HepG2 (cell line): Measurements from ENCODE around the gene SUCLA2. TPM values are rescaled to one million over a fixed set of nuclear protein-coding genes. Genes with fewer than 3 reads are reported as not detected.

ENCODE experiments used
- ATAC-seq: fragments of 200-7000 bp; cut with Tn5 transposase; 3 replicates; pipeline ENCODE4 v1.9.1; 2020; ENCODE audit warnings: mild to moderate bottlenecking, moderate library complexity
- BruUV-seq: library from RNA; stranded (reverse); fragments of 400-500 nt; replicated peaks from 2 replicates; lab custom pipeline; 2021; lab: Mats Ljungman, UMichigan
- CTCF ChIA-PET: fragments of 300-600 bp; formaldehyde crosslinking; extraction: SDS; loops from one replicate; lab custom pipeline; 2021; ENCODE audit warnings: low total read pairs, inconsistent platforms, low intra/inter-chr PET ratio; lab: Yijun Ruan, JAX
- POLR2A ChIA-PET: fragments of 350-600 bp; sonication (Branson Sonifier 250); formaldehyde crosslinking; loops from one replicate; lab custom pipeline; 2020; ENCODE audit warnings: antibody characterized with exemption, inconsistent platforms; lab: Yijun Ruan, JAX
- DNase-seq: peaks from one replicate; pipeline ENCODE4 v3.0.0-alpha.2; 2015; ENCODE audit warnings: low spot score
- FAIRE-seq: peaks from 3 replicates; lab custom pipeline; 2011; peaks lifted over from hg19 to GRCh38; lab: Jason Lieb, UNC
- H2AFZ ChIP-seq: one replicate; pipeline ENCODE4 v1.6.1; 2011; ENCODE audit warnings: low read length, inconsistent platforms
- H3K27ac ChIP-seq: fragments of 300-600 bp; 3 replicates; pipeline ENCODE4 v1.8.0; 2011; ENCODE audit warnings: mixed run types, mild to moderate bottlenecking, mixed read lengths, low read length, inconsistent platforms; ENCODE audit not compliant: insufficient read depth; ENCODE audit errors: extremely low read length
- H3K27me3 ChIP-seq, 2 experiments: fragments of 200-600 bp in 1 of 2; 2 replicates in 1 of 2; 3 replicates in 1 of 2; pipeline versions ENCODE4 v1.6.0 to v1.8.0; 2011; ENCODE audit warnings: low read length in 2 of 2, mild to moderate bottlenecking in 2 of 2, moderate library complexity in 2 of 2, inconsistent platforms in 1 of 2; ENCODE audit not compliant: insufficient read depth in 2 of 2, control insufficient read depth in 1 of 2
- H3K36me3 ChIP-seq, 2 experiments: fragments of 200-600 bp in 1 of 2; replicated peaks in 1 of 2; 2 replicates in 1 of 2; 3 replicates in 1 of 2; pipeline versions ENCODE4 v1.5.1 to v1.8.0; 2011; ENCODE audit warnings: low read length in 2 of 2, inconsistent platforms in 1 of 2; ENCODE audit not compliant: insufficient read depth in 2 of 2, control insufficient read depth in 1 of 2
- H3K4me1 ChIP-seq: 2 replicates; pipeline ENCODE4 v1.5.1; 2012; ENCODE audit warnings: low read length, inconsistent platforms; ENCODE audit not compliant: insufficient read depth
- H3K4me2 ChIP-seq: 2 replicates; pipeline ENCODE4 v1.6.0; 2011; ENCODE audit warnings: low read depth, low read length, inconsistent platforms
- H3K4me3 ChIP-seq, 3 experiments: fragments of 200-600 bp in 1 of 3; sonication (generic), shearing (Covaris generic) in 1 of 3; replicated peaks in 1 of 3; 2 replicates each; pipeline ENCODE4 v1.5.1; 2011 to 2016; ENCODE audit warnings: low read length in 3 of 3, inconsistent platforms in 2 of 3, low read depth in 2 of 3, mild to moderate bottlenecking in 2 of 3, control low read depth in 1 of 3, mixed read lengths in 1 of 3; ENCODE audit not compliant: insufficient read depth in 1 of 3
- H3K79me2 ChIP-seq: one replicate; pipeline ENCODE4 v1.6.1; 2011; ENCODE audit warnings: low read length, inconsistent platforms; ENCODE audit not compliant: insufficient read depth
- H3K9ac ChIP-seq: 2 replicates; pipeline ENCODE4 v1.6.0; 2011; ENCODE audit warnings: mild to moderate bottlenecking, low read depth, low read length, inconsistent platforms; ENCODE audit not compliant: insufficient read depth
- H3K9me3 ChIP-seq: 2 replicates; pipeline ENCODE4 v1.5.1; 2012; ENCODE audit warnings: mild to moderate bottlenecking, low read length
- H4K20me1 ChIP-seq: 2 replicates; pipeline ENCODE4 v1.6.0; 2011; ENCODE audit warnings: inconsistent platforms, mild to moderate bottlenecking, low read length, moderate library complexity; ENCODE audit not compliant: insufficient read depth
- EZH2 ChIP-seq: conservative IDR thresholded peaks from 2 replicates; pipeline ENCODE4 v1.6.1; 2012; ENCODE audit warnings: mild to moderate bottlenecking, low read depth, low read length, moderate library complexity
- MAFF ChIP-seq: IDR thresholded peaks from 2 replicates; pipeline ENCODE4 v1.6.1; 2011; ENCODE audit warnings: low read depth, low read length, improper control_type of control experiment
- MAFK ChIP-seq, 2 experiments: IDR thresholded peaks in 1 of 2; conservative IDR thresholded peaks in 1 of 2; 2 replicates each; pipeline ENCODE4 v1.6.1; 2011; ENCODE audit warnings: improper control_type of control experiment in 2 of 2, low read length in 2 of 2
- RFX5 ChIP-seq: IDR thresholded peaks from 2 replicates; pipeline ENCODE4 v1.6.1; 2011; ENCODE audit warnings: low read depth, low read length, improper control_type of control experiment
- TFE3 ChIP-seq: IDR thresholded peaks from 2 replicates; pipeline ENCODE4 v1.6.1; 2016
- ZFP90 ChIP-seq: sonication (generic); formaldehyde crosslinking; IDR thresholded peaks from 2 replicates; pipeline ENCODE4 v1.8.0; 2022; ENCODE audit warnings: missing genetic modification reagents, mild to moderate bottlenecking, inconsistent platforms, borderline replicate concordance
- ZNF333 ChIP-seq: sonication (generic); formaldehyde crosslinking; IDR thresholded peaks from 2 replicates; pipeline ENCODE4 v1.4.0; 2020; ENCODE audit warnings: mild to moderate bottlenecking, missing genetic modification reagents, borderline replicate concordance
- WGBS: methylation state at CpG from one replicate; pipeline ENCODE4 v1.1.6; 2017; ENCODE audit warnings: low lambda C conversion rate; 5-methylcytosine and 5-hydroxymethylcytosine counted together
- in situ Hi-C: cut with HindIII; loops from 2 replicates; pipeline ENCODE4 v1.10.0; 2017; ENCODE audit warnings: low pct_unique_long_range_greater_than_20kb; ENCODE audit not compliant: extremely low pct_ligation_motif_present
- intact Hi-C: fragments of 100-400 bp; cut with micrococcal nuclease; formaldehyde crosslinking; loops from one replicate; pipeline ENCODE4 v1.10.0; 2022; ENCODE audit not compliant: unreplicated experiment
- polyA plus RNA-seq, 8 experiments: library from polyadenylated mRNA; depleted of rRNA in 3 of 8; stranded (reverse) in 7 of 8; unstranded in 1 of 8; fragments of >200 nt; fragmentation: Illumina TruSeq in 4 of 8; extraction: Trizol in 4 of 8; gene quantifications; 2 replicates each; pipeline versions ENCODE4 v1.2.1 to v1.2.3, GENCODE V29; 2011 to 2016; ENCODE audit warnings: low read depth in 4 of 8, missing spikeins in 1 of 8, mixed read lengths in 1 of 8; ENCODE audit not compliant: insufficient read depth in 1 of 8
- total RNA-seq, 5 experiments: library from RNA; depleted of rRNA; stranded (reverse); fragments of >200 nt; fragmentation: Illumina TruSeq; extraction: Trizol; gene quantifications; 2 replicates each; pipeline ENCODE4 v1.2.3, GENCODE V29; 2016; ENCODE audit warnings: low read depth in 1 of 5
- TF ChIP-seq, protein P1 (sequence below), 2 experiments: sonication (generic) in 1 of 2; formaldehyde crosslinking in 1 of 2; IDR thresholded peaks; 2 replicates each; pipeline versions ENCODE4 v1.4.0 to v1.6.1; 2018 to 2020; ENCODE audit warnings: missing genetic modification reagents in 2 of 2, borderline replicate concordance in 1 of 2, low read depth in 1 of 2, mild to moderate bottlenecking in 1 of 2, missing biosample characterization in 1 of 2

Gene SUCLA2
- total and polyA plus RNA-seq, 2 of the 13 experiments (the other 11 are each of a cell fraction or from before 2014, with no cell fraction given) = 28.4 to 77.1 TPM

GRCh38 chr13:48010698-48011097 is 9.6 kb upstream of the SUCLA2 start:
- Histone ChIP-seq H3K27ac (no peak overlapping the region), H3K4me1 (peaks cover 13% of the 10 kb centered on the region), H2AFZ (no peak overlapping the region), H3K4me2 (no peak overlapping the region), H3K9ac (no peak overlapping the region), H3K79me2 (no peaks in the 10 kb centered on the region), H3K9me3 (no peaks in the 10 kb centered on the region), H4K20me1 (no peaks in the 10 kb centered on the region), H3K36me3 (no peaks in the 10 kb centered on the region), H3K4me3 (no peak overlapping the region), H3K27me3 (no peaks in the 10 kb centered on the region)
- ChIA-PET POLR2A (no interaction called here), CTCF (no interaction called here)
- intact Hi-C loops = no loop called here
- WGBS = 73% methylated on average over 4 of the region's 4 CpGs
- TF ChIP-seq MAFK (conservative IDR thresholded peaks at IDR 0.05 in 1 of 2, IDR thresholded peaks at IDR 0.05 in 1 of 2; ENCODE audit: low read length in 2 of 2) (peak; percentile 78 to 91), ZNF333 (CRISPR knock-in tag) (no peak), MAFF (peak; percentile 81)
- DNase-seq (no peak), ATAC-seq (no peak), FAIRE-seq (no peak)
- no TSS peak for BruUV-seq
- in situ Hi-C loops = no loop called here

DNA sequence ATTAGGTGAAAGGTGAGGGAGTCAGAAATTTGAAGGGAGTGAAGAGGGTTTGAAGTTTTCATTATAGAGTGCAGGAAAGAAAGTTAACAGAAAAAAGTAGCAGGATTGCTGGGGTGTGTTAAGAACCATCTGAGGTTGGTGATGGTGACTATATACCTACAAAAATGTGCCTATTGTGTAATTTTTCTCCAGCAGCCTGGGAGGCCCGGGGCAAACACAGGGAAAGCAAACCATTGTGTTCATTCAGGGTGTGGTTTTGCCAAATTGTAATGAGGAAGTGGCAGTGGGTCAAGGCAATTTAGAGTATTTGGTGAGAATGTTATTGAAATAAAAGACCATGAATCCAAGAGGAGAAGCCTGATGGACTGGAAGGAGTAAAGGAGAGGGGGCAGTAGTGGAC is 8.2 kb upstream of the SUCLA2 start:
- no peak overlapping the region for H3K27ac ChIP-seq
- no peaks in the 10 kb centered on the region for H4K20me1 ChIP-seq
- H3K36me3 ChIP-seq = no peaks in the 10 kb centered on the region
- H3K9me3 ChIP-seq = no peaks in the 10 kb centered on the region
- 36% methylated on average over 1 of the region's 1 CpG for WGBS
- H3K79me2 ChIP-seq = no peaks in the 10 kb centered on the region
- H3K4me1 ChIP-seq = peaks cover 13% of the 10 kb centered on the region
- ChIA-PET POLR2A (no interaction called here), CTCF (no interaction called here)
- H3K4me3 ChIP-seq = no peak overlapping the region
- intact Hi-C loops (no loop called here), in situ Hi-C loops (no loop called here)
- H3K27me3 ChIP-seq = no peaks in the 10 kb centered on the region
- H3K9ac ChIP-seq = no peak overlapping the region
- peak; percentile 44 for DNase-seq
- no TSS peak for BruUV-seq
- H2AFZ ChIP-seq = no peak overlapping the region
- ATAC-seq = peak; percentile 52; the same call in 1 of the 3 replicates
- no peak overlapping the region for H3K4me2 ChIP-seq
- FAIRE-seq = no peak
- no peak for TF ChIP-seq RFX5
- no peak for TF ChIP-seq TFE3 (CRISPR knock-in tag)
- TF ChIP-seq, protein P1, sequence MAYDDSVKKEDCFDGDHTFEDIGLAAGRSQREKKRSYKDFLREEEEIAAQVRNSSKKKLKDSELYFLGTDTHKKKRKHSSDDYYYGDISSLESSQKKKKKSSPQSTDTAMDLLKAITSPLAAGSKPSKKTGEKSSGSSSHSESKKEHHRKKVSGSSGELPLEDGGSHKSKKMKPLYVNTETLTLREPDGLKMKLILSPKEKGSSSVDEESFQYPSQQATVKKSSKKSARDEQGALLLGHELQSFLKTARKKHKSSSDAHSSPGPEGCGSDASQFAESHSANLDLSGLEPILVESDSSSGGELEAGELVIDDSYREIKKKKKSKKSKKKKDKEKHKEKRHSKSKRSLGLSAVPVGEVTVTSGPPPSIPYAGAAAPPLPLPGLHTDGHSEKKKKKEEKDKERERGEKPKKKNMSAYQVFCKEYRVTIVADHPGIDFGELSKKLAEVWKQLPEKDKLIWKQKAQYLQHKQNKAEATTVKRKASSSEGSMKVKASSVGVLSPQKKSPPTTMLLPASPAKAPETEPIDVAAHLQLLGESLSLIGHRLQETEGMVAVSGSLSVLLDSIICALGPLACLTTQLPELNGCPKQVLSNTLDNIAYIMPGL (CRISPR knock-in tag; IDR thresholded peaks at IDR 0.05; ENCODE audit: borderline replicate concordance in 1 of 2, low read depth in 1 of 2) = no peak
- no peak for TF ChIP-seq EZH2
- no peak for TF ChIP-seq ZFP90
